ENCODE measurements around the gene THBS1.

THBS1 gene

GRCh38 chr15:39589815-39590644 is 9.2 kb downstream of the THBS1 start:
- DNase-seq: no peak

- no peak for DNase-seq
Observed at GRCh38 chr15:39591141-39591895, 10.4 kb downstream of the THBS1 start.

GRCh38 chr15:39591896-39592315 is 11.0 kb downstream of the THBS1 start:
- DNase-seq: no peak

GRCh38 chr15:39592500-39592899 is 11.6 kb downstream of the THBS1 start:
- DNase-seq: no peak

- DNase-seq: no peak
Observed at GRCh38 chr15:39593071-39593655, 12.3 kb downstream of the THBS1 start.

GRCh38 chr15:39593656-39594445 is 13.0 kb downstream of the THBS1 start:
- DNase-seq: no peak

- no peak for DNase-seq
Observed at GRCh38 chr15:39594446-39595337, 13.8 kb downstream of the THBS1 start.

GRCh38 chr15:39595338-39596221 is 14.7 kb downstream of the THBS1 start:
- DNase-seq: no peak

GRCh38 chr15:39596358-39597051 is 15.6 kb downstream of the THBS1 start:
- no peak for DNase-seq

- no peak for DNase-seq
Observed at GRCh38 chr15:39597336-39597735, 16.5 kb downstream of the THBS1 start.

- DNase-seq: no peak
Observed at GRCh38 chr15:39597751-39598185, 16.9 kb downstream of the THBS1 start.

- DNase-seq: no peak
Observed at GRCh38 chr15:39598186-39598850, 17.4 kb downstream of the THBS1 start.

- no peak for DNase-seq
Observed at GRCh38 chr15:39598958-39599845, 18.3 kb downstream of the THBS1 start.

- no peak for DNase-seq
Observed at GRCh38 chr15:39599871-39600270, 19.0 kb downstream of the THBS1 start.

- no peak for DNase-seq
Observed at GRCh38 chr15:39602143-39602542, 21.3 kb downstream of the THBS1 start.

- DNase-seq: no peak
Observed at GRCh38 chr15:39605146-39605545, 24.3 kb downstream of the THBS1 start.

- DNase-seq: no peak
Observed at GRCh38 chr15:39608185-39609139, 27.6 kb downstream of the THBS1 start.
